DMS114 treated with DMSO at 0.1 percent for 48 hours (cell line): ENCODE data around the gene H2BK1.

Experiments used
- DNase-seq: peaks from one replicate; lab custom pipeline; 2025; ENCODE audit not compliant: unreplicated experiment; lab: John Stamatoyannopoulos, UW

The H2BK1 gene

DNA sequence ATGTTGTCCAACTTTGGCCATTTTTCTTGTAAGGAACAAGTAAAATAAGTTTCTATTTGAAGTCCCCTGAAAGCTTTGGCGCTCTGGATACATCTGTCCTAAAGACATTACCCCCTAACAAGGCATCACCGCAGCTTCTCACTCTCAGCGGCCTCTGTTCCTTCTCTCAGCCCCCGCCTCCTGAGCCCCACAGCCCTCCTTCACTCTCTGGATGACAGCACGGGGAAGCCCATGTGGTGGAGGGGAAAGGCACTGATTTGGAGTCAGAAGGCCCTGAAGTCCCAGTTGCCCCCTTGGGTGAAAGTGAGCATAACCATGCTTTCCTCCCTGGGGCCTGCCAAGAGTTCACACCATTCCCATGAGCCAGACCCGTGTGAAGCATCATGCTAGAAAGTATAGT is 4.6 kb downstream of the H2BK1 start:
- DNase-seq, result no peak

DNA sequence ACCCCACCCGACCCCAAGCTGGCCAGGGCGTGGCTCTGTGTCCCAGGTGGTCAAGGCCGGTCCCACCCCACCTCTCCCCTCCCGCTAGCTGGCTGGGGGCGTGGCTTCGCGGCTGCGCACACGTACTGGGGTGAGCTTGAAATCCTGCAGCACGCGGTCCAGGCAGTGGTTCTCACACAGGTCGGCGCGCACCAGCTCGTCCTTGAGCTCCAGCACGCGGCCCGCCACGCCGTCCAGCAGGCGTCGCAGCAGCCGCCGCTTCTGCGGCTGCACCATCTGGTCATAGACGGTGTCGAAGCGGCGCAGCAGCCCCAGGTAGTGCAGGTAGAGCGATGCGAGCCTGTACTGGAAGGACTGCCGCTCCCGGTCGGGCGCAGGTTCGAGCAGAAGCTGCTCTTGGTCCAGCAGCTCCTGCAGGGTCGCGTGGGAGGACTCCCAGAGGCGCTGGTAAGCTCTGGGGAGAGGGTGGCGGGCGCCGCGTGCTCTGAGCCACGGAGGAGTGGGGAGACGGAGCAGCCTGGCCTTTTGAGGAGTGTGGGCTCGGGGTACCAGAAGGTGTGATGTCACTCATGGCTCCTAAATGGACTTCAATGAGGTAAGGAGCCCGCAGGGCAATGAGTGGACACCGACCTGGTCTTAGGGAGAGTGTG is 5.8 kb downstream of the H2BK1 start:
- no peak for DNase-seq

DNA sequence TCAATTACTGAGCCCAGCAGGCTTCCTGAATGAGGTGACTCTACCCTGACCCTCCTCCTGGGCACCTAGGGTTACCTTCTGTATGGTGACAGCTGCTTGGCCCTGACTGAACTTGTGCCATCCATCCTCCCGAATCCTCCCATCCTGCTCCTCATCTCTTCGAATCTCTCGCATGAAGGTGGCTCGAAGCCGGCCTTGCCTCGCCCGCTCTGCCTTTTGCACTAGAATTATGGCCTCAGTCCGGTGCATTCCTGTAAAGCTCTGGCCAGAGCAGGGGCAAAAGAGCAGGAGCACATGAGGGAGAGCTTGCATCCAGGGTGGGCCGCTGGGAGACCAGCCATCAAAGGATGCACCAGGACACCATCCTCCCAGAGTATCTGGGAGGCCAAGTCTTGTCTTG is 7.5 kb downstream of the H2BK1 start:
- no peak for DNase-seq

DNA sequence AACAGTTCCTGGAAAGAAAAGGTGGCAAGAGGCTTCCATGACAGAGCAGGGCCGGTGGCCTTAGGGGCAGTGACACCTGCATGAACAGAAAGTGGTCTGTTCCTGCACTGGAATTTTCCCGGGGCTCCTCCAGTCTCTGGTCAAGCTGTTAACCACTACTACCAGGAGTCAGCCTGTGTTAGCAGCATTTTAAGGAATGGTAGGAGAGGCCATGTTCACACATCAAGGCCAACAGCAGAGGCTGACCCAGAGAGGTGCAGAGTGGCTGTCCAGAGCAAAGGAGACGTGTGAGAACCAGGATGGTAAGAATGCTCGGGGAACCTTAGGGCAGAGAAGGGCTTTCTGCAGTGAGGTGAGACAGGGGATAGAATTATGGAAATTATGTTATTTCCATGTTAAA is 8.5 kb downstream of the H2BK1 start:
- no peak for DNase-seq

DNA sequence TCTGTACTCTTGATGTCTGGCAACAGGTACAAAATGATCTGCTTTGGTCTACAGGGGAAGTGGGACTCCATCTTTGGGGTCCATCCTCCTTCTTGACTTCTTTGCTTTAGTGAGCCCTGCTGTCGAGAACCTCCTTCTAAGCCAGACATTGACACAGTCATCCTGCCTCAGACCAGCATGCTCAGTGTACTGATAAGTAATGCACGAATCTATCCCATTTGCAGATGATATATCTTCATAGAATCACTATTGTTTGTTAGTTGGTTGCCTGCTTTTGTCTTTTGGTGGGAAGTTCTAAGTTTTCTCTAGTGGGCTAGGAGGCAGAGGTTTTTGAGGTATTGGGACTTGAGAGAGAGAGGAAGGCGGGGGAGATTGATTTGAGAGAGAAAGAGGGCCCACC is 8.9 kb downstream of the H2BK1 start:
- no peak for DNase-seq

DNA sequence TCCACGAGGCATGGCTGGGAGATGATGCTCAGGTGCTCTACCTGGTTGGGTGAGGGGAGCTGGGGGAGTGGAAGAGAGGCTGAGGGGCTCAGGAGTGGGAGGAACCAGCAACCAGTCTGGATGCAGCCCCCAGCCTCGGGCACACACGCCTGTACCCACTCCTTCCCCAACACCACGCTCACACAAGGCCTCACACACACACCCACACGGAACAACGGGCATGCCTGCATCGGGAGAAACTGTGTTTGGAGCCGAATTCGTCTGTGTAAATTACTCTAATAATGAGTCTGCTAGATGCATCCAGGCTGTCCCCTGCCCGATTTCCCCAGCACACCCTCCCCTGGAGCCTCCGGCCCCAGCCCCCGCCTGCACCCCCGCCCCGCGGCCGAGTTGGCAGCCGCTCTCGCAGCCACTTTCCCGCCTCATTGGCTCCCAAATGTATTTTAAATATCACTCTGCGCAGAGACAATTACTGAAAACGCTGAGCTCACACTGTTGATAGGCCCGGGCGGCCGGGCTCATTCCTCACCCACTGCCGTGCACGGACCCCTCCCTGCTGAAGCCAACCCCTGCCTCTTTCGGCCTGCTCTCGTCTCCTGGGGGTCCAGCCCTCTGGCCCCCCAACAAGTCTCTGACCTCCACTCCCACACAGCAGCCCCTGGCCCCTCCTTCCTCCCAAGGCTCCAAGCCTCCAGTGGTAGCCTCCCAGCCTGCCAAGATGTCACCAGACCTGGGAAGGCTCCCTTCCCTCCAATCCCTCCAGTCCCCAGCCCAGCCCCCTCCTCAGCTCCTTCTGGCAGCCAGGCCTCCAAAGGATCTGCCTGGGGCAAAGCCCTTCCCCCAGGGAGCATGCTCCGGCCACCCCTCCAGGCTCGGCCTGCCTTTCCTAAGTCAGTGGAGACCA is 11.1 kb downstream of the H2BK1 start:
- no peak for DNase-seq

DNA sequence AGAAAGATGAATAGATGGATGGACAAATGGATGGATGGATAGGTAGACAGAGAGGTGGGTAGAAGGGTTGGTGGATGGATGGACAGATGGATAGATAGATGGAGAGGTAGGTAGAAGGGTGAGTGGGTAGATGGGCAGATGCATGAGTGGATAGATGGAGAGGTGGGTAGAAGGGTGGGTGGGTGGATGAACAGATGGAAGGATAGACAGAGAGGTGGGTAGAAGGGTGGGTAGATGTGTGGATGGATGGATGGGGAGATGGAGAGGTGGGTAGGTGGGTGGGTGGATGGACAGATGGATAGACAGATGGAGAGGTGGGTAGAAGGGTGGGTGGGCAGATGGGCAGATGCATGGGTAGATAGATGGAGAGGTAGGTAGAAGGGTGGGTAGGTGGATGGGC is 12.4 kb downstream of the H2BK1 start:
- no peak for DNase-seq

DNA sequence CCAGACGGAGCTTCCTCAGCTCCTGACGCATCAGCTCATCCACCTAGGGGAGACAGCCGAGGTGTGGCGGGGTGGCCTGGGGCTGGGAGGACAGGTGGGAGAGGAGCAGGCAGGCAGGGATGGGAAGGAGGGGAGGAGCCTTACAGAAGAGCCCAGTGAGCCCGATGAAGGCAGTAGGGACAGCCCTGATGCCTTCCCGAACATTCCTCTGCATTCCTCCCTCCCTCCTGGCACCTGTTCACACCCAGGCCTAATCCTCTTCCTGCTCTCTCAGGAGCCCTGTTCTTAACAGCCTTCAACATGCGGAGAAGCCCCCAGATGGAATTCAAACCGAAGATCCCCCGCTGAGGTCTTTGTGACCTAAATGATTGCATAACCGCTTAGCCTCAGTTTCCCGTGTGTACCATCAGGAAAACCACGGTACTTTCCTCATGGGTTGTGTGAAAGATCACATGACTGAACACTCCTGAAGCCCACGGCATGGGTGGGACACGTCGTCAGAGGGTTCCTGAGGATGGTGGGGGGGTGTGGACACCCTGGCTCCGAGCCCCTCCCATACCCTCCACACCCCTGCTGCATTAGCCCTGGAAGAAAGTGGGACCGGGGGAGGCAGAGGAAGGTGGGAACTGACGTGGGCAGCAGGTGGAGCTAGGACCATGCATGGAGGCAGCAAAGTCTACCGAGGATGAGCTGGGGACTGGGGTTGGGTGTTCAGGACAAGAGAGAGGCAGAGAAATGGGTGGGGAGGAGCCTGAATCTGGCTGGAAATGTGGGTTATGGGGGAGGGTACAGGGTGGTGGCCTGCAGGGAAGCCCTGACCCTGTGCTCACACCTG is 14.5 kb downstream of the H2BK1 start:
- no peak for DNase-seq

DNA sequence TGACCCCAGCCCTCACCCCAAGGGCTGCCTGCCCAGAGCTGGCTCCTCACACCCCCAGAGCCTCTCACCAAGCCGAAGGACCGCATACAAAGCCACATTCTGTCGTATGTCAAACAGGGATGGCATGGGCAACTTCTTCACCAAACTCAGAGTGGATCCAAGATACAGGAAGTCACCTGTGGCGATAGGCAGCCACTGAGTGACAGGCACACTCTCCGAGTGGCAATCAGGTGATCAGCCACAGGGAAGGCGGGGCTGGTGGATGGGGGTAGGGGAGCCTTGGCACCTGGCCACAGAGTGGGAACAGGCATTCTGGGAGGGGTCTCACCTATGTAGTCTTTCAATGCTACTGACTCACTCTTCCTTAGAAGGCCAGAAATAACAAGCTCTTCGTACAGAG is 16.1 kb downstream of the H2BK1 start:
- DNase-seq, result no peak

DNA sequence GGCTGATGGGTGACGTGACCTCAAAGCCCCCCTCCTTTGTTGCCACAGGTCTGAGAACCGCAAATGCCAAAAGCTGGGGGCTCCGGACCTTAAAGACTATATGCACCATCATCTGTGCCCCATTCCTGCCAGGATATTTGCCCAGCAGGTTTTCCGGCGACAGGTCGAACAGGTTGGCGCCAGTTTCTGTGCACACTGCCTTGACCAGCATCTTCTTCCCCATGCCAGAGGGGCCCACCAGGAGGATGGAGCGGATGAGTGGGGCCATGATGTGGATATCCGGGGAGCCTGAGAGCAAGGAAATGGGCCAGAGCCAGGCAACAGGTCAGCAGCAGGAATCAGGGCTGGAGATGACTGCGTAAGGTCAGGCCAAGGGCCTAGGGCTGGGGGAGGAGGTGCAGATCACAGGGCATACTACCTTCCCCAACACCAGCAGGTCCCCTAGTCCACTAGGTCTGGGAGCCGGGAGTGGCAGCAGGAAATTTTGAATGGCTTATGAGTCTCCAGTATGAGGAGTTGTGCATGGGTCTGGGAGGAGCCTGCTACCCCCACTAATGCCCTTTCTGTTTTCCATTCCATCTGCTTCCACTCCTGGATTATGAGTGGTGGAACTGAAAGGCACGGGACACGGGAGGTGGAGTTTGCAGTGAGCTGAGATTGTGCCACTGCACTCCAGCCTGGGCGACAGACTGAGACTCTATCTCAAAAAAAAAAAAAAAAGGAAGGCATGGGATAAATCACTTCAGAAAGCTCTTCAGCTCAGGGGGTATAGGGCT is 16.9 kb downstream of the H2BK1 start:
- DNase-seq, result no peak

DNA sequence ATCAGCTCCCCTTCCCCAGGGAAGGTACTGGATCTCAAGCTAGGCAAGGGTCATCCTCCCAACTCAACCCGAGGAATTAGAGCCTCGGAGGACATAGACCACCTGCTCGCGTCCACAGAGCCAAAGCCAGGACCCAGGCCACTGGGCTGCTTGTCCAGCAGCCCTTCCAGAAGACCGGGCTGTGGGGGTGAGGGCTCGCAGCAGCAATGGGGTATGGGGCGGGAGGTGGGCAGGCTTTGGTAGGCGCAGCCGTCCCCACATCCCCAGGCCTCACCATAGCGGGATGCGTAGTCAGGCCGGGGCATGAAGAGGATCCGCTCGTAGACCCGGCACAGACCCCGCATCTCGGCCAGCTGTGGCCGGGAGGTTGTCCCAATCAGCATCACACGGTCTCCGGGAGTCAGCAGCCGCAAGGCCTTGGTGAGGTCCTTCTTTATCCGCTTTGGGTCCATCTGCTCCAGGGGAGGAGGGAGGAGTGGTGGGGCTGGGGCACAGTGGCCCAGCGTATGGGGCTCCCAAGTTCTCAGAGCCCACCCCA is 18.2 kb downstream of the H2BK1 start:
- DNase-seq, result no peak

DNA sequence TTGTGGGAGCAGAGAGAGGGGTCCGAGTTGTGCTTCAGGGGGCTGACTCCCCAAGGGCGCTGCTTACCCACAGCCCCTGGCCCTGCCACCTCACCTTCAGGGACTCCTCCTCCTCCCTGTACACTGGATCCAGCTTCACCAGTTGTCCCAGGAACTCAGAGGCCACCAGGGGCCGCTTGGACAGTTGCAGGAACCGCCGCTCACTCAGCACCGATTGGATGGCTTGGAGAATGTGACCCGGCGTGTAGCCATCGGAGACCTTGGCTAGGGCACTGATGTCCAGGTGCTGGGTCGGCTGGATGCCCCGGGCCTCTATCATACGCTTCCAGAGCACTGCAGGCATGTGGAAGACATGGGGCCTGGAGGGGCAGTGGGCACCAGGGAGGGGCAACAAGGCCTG is 18.7 kb downstream of the H2BK1 start:
- no peak for DNase-seq

DNA sequence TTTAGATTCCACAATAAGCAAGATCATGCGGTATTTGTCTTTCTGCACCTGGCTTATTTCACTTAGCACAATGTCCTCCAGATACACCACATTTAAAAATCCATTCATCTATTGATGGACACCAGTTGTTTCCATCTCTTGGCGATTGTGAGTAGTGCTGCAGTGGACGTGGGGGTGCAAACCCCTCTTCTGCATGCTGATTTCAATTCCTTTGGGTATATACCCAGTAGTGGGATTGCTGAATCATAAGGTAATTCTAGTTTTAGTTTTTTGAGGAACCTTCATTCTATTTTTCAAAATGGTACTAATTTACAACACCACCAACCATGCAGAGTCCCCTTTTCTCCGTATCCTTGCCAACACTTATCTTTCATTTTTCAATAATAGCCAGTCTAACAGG is 21.2 kb downstream of the H2BK1 start:
- no peak for DNase-seq

DNA sequence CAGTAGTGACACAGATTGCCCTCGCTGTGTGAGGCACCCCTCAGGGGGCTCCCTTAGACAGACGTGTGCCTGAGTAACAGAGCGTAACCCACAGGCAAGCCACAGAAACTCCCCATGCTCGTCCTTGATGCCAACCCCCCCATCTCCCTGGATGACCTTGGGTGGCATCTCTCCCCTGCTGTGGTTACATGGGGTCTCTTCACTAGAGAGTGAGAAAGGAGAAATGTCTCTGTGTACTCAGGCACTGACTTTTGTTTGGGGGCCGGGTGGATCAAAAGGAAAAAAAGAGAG is 22.1 kb downstream of the H2BK1 start:
- no peak for DNase-seq

DNA sequence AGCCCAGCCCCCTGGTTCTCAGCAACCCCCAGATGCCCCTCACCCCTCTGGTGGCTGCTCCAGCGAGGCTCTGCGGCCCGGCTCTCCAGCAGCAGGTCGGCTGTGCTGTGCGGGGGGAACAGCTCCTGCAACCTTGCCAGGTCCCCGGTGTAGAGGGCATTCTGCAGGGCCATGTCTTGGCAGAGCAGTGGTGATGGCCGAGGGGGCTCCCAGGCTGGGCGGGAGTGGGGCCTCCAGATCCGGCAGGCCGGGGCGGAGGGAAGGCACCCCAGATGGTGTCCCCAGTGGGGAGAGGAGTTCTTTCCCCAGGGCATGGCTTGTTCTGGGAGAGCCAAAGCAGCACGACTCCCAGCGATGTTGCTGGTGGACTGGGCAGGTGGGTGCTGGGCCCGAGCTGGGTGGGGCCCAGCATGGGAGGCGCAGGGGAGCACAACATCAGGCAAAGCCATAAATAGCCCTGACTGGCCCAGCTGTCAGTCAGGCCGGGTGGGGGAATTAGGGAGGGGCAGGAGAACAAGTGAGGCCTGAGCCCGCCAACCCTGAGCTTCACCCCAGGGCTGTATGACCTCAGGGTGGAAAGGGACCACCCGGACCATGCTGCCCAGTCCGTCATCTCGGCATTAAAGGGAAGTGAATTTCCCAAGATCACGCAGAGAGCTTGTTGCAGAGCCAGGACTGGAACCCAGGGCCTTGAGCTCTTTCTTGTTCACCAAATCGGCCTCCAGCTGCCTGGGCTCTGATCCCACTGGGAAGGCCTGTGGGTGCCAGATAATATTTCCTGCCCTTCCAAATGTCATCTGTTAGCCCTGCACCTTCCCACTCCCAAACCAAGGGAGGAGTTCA is 22.7 kb downstream of the H2BK1 start:
- no peak for DNase-seq

DNA sequence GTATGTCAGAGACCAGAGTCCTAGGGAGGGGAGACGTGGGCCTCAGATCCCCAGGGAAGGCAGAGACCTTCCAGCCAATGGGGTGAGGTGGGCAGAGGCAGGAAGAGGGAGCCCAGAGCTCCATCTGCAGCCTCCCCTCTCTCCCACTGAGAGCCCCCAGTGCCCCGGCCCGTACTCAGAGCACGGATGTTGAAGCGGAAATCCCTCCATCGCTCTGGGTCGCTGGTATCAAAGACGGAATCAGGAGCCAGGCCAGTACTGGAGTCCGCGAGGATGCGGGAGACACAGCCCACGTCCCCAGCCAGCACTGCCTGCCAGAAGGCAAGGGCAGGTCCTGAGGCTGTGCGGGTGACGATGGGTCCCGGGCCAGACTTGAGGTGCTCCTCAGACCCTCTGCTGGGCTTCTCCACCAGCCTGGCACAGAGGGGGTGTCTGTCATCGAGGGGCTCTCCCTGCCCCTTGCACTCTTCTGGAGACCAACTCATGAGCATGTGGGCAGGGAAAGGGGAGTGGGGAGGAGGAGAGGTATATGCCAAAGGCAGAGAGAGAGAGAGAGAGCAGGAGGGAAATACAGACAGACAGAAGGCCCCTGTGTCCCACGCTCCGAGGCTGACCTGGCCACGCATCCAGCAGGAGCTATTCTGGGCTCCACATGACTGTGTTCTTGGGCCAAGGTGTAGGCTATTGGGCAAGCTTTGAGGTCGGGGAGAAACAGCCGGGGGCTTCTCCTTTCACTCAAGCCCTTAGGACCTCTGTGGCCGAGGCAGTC is 23.5 kb downstream of the H2BK1 start, which contains the start of gene ASB10:
ASB10 (minus strand) TSS at position 611 of the 769 bp plus-strand sequence; CDS start at position 491, 120 bp downstream.
- no peak for DNase-seq

DNA sequence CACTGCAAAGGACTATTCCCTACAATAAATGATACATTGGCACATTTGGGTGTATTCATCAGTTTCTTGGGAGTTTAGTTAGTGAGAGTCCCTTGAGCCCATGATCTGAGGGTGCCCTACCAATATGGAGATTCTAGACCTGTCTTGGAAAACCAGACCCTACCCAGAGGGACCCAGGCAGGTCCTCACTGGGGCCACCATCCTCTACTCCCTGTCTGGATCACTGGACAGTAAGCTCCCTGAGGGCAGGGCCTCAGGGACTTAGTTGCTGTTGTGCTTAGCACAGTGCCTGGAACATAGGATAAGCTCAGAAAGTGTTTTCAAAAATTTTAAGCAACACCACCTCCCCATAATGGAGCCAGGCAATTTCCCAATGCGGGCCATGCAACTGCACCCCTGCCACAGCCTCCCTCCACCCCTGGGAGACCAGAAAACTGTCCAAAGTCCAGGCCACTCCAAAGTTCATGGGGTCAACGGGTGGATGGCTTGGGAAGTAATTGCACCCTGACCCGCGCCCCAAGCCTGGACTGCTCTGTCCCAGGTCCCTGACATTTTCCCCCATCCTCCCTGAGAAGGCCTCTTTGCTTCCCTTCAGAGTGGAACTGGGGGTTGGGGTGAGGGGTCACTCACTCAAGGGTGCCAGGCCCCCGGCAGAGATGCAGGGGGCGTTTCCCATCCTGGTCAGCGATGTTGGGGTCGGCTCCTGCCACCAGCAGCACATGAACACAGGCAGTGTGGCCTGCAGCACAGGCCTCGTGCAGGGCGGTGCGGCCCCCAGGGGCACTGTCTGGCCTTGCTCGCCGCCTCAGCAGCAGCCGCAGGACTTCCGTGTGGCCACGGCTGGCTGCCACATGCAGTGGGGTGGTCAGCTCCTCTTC is 24.3 kb downstream of the H2BK1 start:
- DNase-seq, result no peak

DNA sequence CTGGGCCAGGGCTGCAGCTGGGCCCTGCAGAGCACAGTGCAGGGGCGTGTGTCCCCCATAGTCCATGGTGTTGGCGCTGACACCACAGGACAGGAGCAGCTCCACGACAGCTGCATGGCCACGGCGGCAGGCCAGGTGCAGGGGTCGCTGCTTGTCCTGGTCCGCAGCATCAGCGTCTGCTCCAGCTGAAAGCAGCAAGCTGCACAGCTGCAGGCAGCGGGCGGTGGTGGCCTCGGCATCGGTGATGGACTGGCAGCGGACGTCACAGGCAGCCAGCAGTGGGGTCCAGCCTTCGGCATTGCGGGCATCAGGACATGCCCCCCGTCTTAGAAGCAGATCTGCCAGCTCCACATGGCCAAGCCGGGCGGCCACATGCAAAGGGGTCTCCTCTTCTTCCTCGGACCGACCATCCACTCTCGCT is 29.3 kb downstream of the H2BK1 start:
- no peak for DNase-seq
